ENCODE data around the gene RASL11B.

DNA sequence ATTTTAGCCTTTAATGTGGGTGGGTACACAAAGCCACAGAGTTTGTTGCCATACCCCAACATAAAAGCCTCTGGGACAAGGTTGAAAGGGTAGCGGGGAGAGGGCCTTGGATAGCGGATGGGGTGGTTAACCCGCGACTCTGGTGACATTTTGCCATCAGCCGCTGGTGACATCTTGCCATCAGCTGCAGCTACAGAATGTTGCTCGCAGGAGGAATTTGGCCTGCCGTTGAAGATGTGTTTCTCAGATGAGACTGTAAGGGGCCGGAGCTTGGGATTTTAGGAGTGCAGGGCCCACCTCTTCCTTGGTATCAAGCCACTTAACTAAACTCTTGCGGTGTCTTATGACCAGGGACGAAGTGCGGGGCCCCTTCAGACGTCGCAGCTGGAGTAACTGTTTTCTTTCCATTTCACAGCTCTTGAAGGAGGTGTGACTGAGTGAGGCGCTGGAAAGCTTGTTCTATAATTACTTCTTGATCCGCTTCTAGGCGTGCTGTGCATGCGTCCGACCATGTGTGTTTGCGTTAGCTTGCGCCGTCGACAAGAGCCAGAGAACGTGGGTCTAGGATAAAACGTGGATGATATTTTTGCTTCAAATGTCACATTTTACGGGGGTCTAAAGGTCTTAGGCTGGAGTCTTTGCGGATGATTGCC lies 820 bp upstream of the RASL11B start:
- TF ChIP-seq, protein P1, sequence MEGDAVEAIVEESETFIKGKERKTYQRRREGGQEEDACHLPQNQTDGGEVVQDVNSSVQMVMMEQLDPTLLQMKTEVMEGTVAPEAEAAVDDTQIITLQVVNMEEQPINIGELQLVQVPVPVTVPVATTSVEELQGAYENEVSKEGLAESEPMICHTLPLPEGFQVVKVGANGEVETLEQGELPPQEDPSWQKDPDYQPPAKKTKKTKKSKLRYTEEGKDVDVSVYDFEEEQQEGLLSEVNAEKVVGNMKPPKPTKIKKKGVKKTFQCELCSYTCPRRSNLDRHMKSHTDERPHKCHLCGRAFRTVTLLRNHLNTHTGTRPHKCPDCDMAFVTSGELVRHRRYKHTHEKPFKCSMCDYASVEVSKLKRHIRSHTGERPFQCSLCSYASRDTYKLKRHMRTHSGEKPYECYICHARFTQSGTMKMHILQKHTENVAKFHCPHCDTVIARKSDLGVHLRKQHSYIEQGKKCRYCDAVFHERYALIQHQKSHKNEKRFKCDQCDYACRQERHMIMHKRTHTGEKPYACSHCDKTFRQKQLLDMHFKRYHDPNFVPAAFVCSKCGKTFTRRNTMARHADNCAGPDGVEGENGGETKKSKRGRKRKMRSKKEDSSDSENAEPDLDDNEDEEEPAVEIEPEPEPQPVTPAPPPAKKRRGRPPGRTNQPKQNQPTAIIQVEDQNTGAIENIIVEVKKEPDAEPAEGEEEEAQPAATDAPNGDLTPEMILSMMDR (conservative IDR thresholded peaks at IDR 0.05; ENCODE audit: low read length) = no peak
- TF ChIP-seq EZH2phosphoT487 (IDR thresholded peaks at IDR 0.05; ENCODE audit: borderline replicate concordance, low read depth, low read length) = no peak

All from OCI-LY7 (cell line).